PFSK-1 (cell line): ENCODE results near the gene TSPYL2.

Experiments used
- FOXP2 ChIP-seq: optimal IDR thresholded peaks from 2 replicates; pipeline ENCODE3; 2011; ENCODE audit warnings: borderline replicate concordance, control low read depth, inconsistent platforms; ENCODE audit not compliant: insufficient read depth; ENCODE audit errors: extremely low read length, extremely low read depth
- POLR2AphosphoS5 ChIP-seq: IDR thresholded peaks from 2 replicates; pipeline ENCODE4 v1.6.1; 2012; ENCODE audit warnings: low read depth, mild to moderate bottlenecking, control low read depth, low read length, moderate library complexity
- REST ChIP-seq, 2 experiments: IDR thresholded peaks; 2 replicates each; pipeline versions ENCODE4 v1.6.1 to v1.8.0; 2011 to 2012; ENCODE audit warnings: low read depth in 2 of 2, low read length in 2 of 2, control low read depth in 1 of 2, inconsistent platforms in 1 of 2, mild to moderate bottlenecking in 1 of 2, moderate library complexity in 1 of 2; ENCODE audit not compliant: insufficient read depth in 1 of 2
- SIN3A ChIP-seq: IDR thresholded peaks from 2 replicates; pipeline ENCODE4 v1.6.1; 2012; ENCODE audit warnings: mild to moderate bottlenecking, low read length, moderate library complexity, borderline replicate concordance; ENCODE audit not compliant: insufficient read depth
- TAF1 ChIP-seq: IDR thresholded peaks from 2 replicates; pipeline ENCODE4 v1.6.1; 2012; ENCODE audit warnings: low read length, control low read depth, borderline replicate concordance; ENCODE audit not compliant: insufficient read depth

TSPYL2 gene

GRCh38 chrX:53086464-53086863 is 4.3 kb downstream of the TSPYL2 start:
- no peak for TF ChIP-seq POLR2AphosphoS5
- TF ChIP-seq SIN3A, result no peak
- no peak for TF ChIP-seq FOXP2
- no peak for TF ChIP-seq TAF1
- no peak for TF ChIP-seq REST (IDR thresholded peaks at IDR 0.05; ENCODE audit: insufficient read depth in 1 of 2, low read depth in 2 of 2, low read length in 2 of 2)

GRCh38 chrX:53087388-53087831 is 5.2 kb downstream of the TSPYL2 start:
- TF ChIP-seq POLR2AphosphoS5 (no peak), FOXP2 (no peak), SIN3A (no peak), REST (IDR thresholded peaks at IDR 0.05; ENCODE audit: insufficient read depth in 1 of 2, low read depth in 2 of 2, low read length in 2 of 2) (no peak), TAF1 (no peak)

GRCh38 chrX:53088136-53088974 is 6.2 kb downstream of the TSPYL2 start:
- TF ChIP-seq FOXP2 (no peak), REST (IDR thresholded peaks at IDR 0.05; ENCODE audit: insufficient read depth in 1 of 2, low read depth in 2 of 2, low read length in 2 of 2) (no peak), TAF1 (no peak), POLR2AphosphoS5 (no peak), SIN3A (no peak)

GRCh38 chrX:53089224-53089842 is 7.2 kb downstream of the TSPYL2 start:
- no peak for TF ChIP-seq REST (IDR thresholded peaks at IDR 0.05; ENCODE audit: insufficient read depth in 1 of 2, low read depth in 2 of 2, low read length in 2 of 2)
- TF ChIP-seq POLR2AphosphoS5, result no peak
- no peak for TF ChIP-seq SIN3A
- TF ChIP-seq TAF1, result no peak
- no peak for TF ChIP-seq FOXP2
